MM.1S (cell line): Measurements from ENCODE around the gene CRHBP.

Experiments used
- CTCF ChIP-seq: fragments of 300-600 bp; sonication (generic); IDR thresholded peaks from 2 replicates; pipeline ENCODE4 v1.5.1; 2016; ENCODE audit warnings: antibody characterized with exemption, low read length, mixed read lengths
- EZH2phosphoT487 ChIP-seq: fragments of 300-600 bp; sonication (generic); IDR thresholded peaks from 2 replicates; pipeline ENCODE4 v1.6.1; 2018; ENCODE audit warnings: antibody characterized with exemption, low read length

- no peak for TF ChIP-seq CTCF
- TF ChIP-seq EZH2phosphoT487, result no peak
Measured at GRCh38 chr5:76953551-76954382, 922 bp downstream of the CRHBP start.
